Measurements from ENCODE around the gene HOXD12.

GRCh38 chr2:176094349-176094748 lies 5.2 kb upstream of the HOXD12 start:
- TF ChIP-seq CTCF (IDR thresholded peaks at IDR 0.05) (no peak), REST (IDR thresholded peaks at IDR 0.05; ENCODE audit: low read depth, low read length) (no peak), NRF1 (IDR thresholded peaks at IDR 0.05; ENCODE audit: low read depth, low read length) (no peak), MEF2A (IDR thresholded peaks at IDR 0.05; ENCODE audit: borderline replicate concordance, low read depth) (no peak), USF2 (IDR thresholded peaks at IDR 0.05; ENCODE audit: borderline replicate concordance, low read depth, low read length) (no peak), YY1 (IDR thresholded peaks at IDR 0.05; ENCODE audit: low read depth) (no peak), EP300 (IDR thresholded peaks at IDR 0.05; ENCODE audit: borderline replicate concordance in 1 of 2, low read depth in 1 of 2, low read length in 1 of 2) (no peak), USF1 (IDR thresholded peaks at IDR 0.05; ENCODE audit: borderline replicate concordance, low read depth) (no peak), ZBTB33 (IDR thresholded peaks at IDR 0.05; ENCODE audit: borderline replicate concordance, low read depth) (no peak), POLR2AphosphoS5 (IDR thresholded peaks at IDR 0.05; ENCODE audit: low read depth, low read length) (no peak), PBX3 (IDR thresholded peaks at IDR 0.05) (no peak), SIN3A (IDR thresholded peaks at IDR 0.05; ENCODE audit: borderline replicate concordance, low read depth, low read length) (no peak), RFX5 (IDR thresholded peaks at IDR 0.05; ENCODE audit: low read length) (no peak), FOXM1 (IDR thresholded peaks at IDR 0.05; ENCODE audit: low read depth) (no peak)

Measured in SK-N-SH (cell line).